GM12801 (cell line): ENCODE measurements around the gene TET3.

Experiments used
- TF ChIP-seq, protein P1 (sequence below): IDR thresholded peaks from one replicate; pipeline ENCODE4 v1.5.1; 2011; ENCODE audit warnings: control low read depth; ENCODE audit not compliant: insufficient read length; ENCODE audit errors: extremely low read depth

The TET3 gene

GRCh38 chr2:73969356-73969755 is 15.4 kb upstream of the TET3 start:
- TF ChIP-seq, protein P1, sequence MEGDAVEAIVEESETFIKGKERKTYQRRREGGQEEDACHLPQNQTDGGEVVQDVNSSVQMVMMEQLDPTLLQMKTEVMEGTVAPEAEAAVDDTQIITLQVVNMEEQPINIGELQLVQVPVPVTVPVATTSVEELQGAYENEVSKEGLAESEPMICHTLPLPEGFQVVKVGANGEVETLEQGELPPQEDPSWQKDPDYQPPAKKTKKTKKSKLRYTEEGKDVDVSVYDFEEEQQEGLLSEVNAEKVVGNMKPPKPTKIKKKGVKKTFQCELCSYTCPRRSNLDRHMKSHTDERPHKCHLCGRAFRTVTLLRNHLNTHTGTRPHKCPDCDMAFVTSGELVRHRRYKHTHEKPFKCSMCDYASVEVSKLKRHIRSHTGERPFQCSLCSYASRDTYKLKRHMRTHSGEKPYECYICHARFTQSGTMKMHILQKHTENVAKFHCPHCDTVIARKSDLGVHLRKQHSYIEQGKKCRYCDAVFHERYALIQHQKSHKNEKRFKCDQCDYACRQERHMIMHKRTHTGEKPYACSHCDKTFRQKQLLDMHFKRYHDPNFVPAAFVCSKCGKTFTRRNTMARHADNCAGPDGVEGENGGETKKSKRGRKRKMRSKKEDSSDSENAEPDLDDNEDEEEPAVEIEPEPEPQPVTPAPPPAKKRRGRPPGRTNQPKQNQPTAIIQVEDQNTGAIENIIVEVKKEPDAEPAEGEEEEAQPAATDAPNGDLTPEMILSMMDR = no peak

GRCh38 chr2:73970141-73970803 is 14.4 kb upstream of the TET3 start:
- TF ChIP-seq, protein P1 = no peak

GRCh38 chr2:73970850-73971471 is 13.7 kb upstream of the TET3 start:
- TF ChIP-seq, protein P1 = no peak

DNA sequence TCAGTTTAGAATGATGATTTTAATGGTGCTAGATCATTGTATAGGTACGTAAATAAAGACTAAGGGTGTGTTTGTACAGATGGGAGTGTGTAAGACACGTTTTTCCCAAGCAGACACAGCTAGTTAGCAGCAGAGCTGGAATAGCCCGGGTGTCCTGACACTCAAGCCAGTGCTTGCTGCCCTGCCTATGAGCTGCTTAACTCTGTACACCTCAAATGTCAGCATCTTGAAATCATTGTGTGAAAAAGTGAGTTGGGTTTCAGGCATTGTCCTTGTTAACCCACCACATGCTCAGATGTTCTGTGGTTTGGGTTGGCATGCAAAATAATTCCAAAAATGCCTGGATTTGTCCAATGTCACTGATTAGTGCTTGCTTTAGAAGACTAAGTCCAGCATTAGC is 13.0 kb upstream of the TET3 start:
- TF ChIP-seq, protein P1 = no peak

- TF ChIP-seq, protein P1 = no peak
Observed at GRCh38 chr2:73972846-73973245, 11.9 kb upstream of the TET3 start.

- TF ChIP-seq, protein P1 = no peak
Observed at GRCh38 chr2:73975731-73976130, 9.0 kb upstream of the TET3 start.

- TF ChIP-seq, protein P1 = no peak
Observed at GRCh38 chr2:73976803-73977202, 7.9 kb upstream of the TET3 start.
